Stimulated activated CD4-positive, alpha-beta T cell treated with anti-CD3 and anti-CD28 coated beads, Interleukin-4, amount 100 ng/mL, for 1 hour (primary cell): ENCODE results near the gene PLXNA3.

Experiments
- DNase-seq: peaks from one replicate; pipeline ENCODE4 v3.0.0-alpha.2; 2020

PLXNA3 gene

DNA sequence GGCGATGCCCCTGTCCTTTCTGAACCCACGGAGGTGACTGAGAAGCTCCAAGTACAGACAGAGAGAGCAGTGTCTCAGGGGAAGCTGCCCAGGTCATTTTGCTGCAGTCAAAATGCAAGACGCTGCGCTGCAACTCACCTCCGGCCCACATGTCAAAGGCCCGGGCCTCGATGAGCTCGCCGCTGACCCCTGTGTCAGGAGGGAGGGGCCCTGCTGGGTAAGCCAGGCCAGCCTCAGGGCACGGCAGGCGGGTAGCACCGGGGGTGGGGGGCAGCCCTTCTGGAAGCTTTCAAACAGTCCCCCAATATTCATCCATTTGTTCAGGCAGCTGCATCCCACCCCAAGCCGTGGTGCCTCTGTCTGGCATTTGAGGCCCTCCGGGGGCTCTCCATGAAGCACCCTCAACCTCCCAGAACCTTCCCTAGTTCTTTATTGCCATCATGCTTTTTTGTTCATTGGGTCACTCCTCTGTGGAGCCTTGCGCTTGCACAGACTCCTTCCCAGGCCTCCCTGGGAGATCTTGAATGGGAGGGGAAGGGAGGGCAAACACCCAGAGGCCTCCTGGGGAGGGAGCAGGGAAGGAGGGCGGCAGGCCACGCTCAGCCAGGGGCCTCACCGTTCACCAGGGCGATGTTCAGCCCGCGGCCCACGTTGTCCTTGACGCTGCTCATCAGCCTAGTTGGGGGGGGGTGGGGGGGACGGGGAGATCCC, 49.7 kb downstream of the PLXNA3 start:
- no peak for DNase-seq

DNA sequence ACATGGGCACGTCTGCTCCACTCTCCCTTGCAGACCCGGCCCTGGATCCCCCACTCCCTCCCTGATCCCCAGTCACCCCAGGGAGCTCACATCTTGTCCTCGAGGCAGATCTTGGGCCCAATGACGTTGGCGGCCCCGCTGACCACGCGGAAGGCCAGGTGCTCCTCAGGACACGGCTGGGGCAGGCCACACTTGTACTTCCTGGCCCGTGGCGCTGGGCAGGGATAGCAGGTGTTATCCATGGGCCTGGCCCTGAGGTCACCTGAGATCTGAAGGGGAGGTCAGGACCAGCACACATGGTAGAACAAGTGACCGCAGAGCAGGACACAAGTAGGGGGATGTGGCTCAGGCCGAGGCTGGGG, 50.3 kb downstream of the PLXNA3 start:
- DNase-seq: no peak

DNA sequence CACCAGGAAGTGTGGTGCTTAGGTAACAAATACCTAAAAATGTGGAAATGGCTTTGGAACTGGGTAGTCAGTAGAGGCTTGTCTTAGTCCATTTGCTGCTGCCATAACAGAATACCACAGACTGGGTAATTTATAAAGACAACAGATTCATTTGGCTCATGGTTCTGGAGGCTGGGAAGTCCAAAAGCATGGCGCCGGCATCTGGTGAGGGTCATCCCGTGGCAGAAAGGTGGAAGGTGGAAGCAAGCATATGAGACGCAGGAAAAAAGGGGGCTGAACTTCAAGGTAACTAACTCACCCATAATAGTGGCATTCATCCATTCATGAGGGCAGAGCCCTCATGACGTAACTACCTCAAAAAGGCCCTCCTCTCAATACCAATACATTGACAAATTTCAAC, 51.4 kb downstream of the PLXNA3 start:
- no peak for DNase-seq

GRCh38 chrX:154511761-154512160, 53.7 kb downstream of the PLXNA3 start:
- DNase-seq: no peak

DNA sequence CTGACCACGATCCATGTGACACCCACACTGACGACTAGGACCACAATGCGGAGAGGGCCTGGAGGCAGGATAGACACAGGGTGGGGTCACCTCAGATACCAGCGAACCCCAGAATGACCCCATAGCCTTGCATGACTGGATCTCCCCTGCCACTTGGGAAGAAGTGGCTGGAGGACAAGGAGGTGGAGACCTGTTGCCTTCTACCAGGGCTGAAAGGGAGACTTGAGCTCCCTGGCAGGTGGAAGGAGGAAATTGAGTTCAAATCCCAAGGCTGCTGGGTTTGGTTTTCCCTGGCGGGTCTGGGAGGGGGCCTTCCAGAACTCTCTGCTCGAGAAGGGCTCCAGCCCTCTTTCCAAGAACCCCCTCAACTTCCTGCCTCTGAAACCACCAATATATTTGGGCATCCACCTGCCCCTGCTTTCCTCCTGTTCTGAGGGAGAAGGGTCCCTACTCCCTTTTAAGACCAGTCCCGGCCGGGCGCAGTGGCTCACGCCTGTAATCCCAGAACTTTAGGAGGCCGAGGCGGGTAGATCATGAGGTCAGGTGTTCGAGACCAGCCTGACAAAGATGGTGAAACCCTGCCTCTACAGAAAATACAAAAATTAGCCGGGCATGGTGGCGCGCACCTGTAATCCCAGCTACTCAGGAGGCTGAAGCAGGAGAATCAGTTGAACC, 54.9 kb downstream of the PLXNA3 start:
- DNase-seq: no peak

DNA sequence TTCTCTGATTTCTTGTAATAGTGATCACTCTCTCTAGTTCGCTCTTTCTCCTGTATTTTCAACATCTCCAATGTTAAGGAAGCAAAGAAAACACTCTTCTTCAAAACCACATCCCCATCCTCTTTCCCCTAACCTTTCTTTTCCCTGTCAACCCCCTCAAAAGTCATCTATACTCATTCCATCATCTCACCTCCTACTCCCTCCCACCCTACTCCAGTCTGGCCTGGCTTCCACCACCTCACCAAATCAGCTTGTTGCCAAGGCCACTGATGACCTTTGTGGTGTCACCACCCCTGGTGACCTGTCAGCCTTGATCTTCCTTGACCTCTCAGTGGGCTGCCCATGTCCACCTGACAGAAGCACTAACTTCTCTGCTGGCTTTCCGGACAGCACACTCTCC, 55.6 kb downstream of the PLXNA3 start:
- no peak for DNase-seq

GRCh38 chrX:154515090-154515965, 57.2 kb downstream of the PLXNA3 start:
- DNase-seq: no peak

DNA sequence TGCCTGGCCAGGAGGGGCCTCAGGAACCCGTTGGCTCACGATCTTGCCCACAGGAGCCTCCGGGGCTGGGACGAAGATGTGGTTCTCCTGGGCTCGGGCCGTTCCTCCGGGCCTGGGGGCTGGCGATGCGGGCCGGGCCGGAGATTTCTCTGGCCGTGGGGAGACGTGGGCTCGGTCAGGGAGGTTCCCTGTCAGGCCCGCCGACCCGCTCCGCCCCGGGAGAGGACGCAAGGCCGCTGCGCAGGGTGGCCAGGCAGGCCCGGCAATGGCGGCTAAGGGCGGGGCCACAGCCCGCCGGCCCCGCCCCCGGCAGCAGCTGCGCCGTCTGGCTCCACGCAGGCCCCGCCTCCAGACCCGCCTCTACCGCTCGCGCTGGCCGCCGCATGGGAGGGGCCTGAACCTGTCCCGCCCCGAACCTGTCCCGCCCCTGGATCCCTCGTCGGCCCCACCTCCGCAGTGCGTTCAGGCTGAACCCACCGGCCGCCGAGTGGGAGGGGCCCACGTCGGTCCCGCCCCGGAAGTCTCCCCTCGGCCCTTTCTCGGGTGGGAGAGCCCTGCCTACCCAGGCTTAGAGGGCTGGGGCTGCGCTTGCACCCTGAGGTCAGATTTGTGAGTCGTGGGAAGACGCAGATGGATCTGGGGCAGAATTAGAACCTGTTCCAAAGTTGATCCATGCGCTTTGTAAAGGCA, 58.0 kb downstream of the PLXNA3 start, which contains the start of gene FAM3A:
FAM3A (minus strand) TSS at position 267 of the 690 bp plus-strand sequence. CDS start 460 bp downstream, outside the sequence.
- peak; percentile 91 for DNase-seq

DNA sequence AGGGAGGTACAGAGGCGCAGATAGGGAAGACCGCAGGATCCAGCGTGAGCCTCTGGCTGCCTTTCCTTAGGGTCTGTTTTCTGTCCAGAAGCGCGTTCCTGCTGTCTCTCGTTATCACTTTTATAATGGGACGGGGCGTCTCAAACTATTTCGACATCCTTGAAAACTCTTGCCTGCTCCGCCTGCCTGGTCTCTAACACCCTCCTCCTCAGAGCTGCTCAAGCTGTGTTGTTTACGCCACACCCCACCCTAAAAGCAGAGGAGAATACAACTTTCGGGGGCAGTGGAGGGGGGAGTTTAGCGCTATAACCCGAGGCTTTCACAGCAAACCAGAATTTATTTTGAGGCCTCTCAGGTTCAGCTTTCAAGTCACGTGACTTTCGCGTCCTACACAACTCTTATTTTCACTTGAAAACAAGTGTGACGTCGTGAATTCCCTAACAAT, 58.6 kb downstream of the PLXNA3 start:
- no peak for DNase-seq

DNA sequence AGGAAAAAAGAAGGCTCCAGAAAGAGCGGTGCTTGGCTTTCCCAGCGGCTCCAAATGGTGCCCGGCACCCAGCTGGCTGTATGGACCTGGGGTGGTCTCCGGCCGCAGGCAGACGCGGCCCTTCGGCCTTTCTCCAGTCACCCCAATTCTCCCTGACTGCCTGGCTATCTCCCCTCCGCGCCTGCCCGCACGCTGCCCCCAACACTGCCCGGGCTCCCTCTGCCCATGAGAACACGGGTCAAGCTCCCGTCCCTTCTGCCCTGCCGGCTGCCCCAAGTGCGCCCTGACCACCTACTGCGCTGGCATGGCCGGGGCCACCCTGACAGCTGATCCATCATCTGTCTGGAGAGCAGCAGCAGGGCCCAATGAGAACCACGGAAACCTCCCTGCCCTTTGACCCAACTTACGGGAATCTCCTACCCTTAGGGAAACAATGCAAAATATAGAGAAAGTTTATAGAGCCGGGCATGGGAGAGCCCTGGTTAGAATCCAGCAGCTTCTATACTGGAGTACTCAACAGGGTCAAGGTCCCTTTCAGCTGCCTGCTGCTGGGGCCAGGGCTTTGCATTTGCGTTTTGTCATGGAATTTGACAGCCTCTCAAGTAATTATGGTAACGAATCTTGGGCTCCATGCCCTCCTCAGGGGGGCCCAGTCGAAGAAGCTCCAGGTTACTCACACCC, 59.2 kb downstream of the PLXNA3 start:
- DNase-seq: no peak

GRCh38 chrX:154519389-154519788, 61.3 kb downstream of the PLXNA3 start:
- DNase-seq: no peak

DNA sequence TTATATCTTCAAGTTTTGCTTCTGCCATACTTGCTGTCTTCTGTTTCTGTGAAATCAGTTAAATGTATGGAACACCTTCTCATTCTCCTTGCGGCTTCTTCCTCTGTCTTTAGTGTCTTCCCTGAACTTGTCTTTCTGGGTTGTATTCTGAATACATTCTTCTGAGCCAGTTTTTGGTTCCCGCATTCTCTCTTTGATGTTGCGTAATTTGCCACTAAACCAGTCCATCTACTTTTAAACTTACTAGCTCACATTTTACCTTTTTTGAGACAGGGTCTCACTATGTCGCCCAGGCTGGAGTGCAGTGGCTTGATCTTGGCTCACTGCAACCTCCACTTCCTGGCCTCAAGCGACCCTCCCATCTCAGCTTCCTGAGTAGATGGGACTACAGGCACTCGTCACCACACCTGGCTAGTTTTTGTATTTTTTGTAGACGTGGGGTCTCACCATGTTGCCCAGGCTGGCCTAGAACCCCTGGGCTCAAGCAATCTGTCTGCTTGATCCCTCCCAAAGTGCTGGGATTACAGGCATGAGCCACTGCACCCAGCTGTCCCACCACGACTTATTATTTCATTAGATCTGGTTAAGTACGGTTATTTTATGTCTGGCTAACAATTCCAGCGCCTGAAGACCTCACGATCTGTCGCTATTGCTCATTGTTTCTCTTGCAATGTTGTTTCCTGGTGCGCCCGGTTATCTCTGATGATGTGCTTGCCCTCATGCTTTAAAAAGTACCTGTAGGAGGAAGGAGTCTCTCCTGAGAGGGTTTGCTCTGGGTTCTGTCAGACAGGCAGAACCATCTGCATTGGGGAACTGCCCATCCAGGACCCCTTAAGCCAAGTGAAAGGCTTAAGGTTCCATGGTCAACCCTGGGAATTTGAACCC, 67.8 kb downstream of the PLXNA3 start:
- DNase-seq: no peak

GRCh38 chrX:154526901-154527675, 69.0 kb downstream of the PLXNA3 start:
- peak; percentile 63 for DNase-seq
